HG02588 (cell line): ENCODE results near the gene DBNL.

Source experiments
- ATAC-seq: cut with Tn5 transposase; IDR thresholded peaks from one replicate; pipeline ENCODE4 v1.9.1; 2021; ENCODE audit warnings: mild to moderate bottlenecking, moderate library complexity; ENCODE audit not compliant: unreplicated experiment

The DBNL gene

DNA sequence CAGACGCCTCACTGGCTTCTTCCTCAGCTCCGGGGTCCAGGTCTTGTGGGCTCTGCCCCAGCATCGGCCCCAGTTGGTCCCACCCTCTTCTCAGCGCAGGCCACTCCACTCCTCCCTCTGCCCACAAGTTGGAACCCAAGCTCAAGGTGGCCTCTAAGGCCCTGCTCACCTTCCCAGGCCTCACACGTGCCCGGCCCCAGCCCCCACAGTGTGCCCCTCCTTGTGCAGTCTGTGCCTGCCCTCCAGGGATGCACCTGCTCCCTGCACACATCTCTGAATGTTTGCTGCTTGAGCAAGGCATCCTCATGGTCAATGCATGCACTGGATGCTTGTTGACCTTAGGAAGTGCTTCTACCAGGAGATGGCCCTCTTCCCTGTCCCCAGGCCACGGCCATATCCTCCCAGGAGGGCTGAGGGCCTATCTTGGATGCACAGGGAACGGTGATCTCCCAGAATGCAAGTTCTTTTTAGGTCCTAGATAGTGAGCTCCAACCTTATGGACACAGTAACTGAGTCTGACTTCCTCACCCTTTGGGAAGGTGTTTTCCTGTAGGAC lies 51.9 kb downstream of the DBNL start:
- no peak for ATAC-seq

DNA sequence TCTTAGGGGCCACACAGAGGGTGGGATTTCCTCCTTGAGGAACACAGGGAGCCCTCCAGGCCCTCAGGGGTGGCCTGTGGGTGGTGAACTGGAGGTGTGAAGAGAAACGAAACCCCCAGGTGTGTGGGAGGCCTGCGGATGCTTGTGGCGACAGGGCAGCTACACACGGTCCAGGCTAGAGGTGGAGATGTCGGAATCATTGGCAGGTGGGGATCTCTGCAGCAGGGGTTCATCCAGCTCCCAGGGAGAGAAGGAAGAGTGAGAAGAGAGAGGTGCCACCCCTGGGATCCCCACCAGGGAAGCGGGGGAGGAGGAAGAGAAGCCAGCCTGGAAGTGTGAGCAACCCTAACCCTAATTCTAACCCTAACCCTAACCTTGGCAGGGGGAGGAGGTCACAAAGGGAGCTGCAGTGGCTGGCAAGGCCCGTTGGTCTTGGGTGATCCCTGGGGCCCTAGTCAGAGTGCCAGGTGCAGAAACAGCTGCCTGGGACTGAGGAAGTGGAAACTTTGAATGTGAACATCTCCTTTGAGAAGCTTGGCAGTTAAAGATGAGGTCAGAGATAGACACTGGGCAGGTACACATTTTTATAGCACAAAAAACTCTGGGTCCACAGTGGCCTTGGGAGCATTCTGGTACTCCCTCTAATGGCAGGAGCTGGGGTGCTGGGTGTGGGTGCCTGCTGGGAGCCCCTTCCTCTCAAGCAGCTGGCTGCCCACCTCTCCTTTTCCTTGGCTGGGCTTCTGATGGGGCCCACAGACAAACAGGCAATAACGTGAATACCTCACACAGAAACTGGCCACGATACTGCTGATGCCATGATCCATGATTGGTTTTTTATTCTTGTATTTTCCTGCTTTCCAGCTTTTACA lies 52.8 kb downstream of the DBNL start:
- peak; percentile 62 for ATAC-seq

DNA sequence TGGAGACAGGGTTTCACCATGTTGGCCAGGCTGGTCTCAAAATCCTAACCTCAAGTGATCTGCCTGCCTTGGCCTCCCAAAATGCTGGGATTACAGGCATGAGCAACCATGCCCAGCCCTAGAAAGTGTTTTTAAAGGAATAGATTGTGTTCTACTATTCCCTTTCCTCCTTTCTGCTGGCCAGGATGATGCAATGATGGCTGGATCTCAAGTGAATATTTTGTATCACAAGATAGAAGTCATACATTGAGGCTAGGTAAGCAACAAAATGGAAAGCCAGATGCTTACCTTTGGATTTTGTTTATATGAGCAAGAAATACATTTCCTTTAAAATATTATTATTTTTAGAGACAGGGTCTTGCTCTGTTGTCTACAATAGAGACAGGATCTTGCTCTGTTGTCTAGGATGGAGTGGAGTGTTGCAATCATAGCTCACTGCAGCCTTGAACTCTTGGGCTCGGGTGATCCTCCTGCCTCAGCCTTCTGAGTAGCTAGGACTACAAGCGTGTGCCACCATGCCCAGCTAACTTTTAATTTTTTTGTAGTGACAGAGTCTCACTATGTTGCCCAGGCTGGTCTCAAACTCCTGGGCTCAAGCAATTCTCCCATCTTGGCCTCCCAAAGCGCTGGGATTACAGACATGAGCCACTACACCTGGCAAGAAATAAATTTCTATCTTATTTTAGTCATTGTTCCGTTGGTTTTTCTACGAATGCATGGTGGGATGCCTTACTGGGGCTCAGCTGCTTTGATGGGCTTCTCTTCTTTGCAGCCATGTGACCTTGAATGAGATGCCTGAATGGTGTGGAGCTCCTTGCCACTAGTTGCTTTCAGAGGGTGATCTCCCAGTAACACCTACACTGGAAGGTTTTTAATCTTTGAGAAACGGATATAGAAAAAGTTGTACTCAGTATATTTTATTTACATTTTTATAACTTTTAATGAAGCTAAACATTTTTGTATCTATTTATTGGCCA lies 53.9 kb downstream of the DBNL start:
- ATAC-seq: no peak

DNA sequence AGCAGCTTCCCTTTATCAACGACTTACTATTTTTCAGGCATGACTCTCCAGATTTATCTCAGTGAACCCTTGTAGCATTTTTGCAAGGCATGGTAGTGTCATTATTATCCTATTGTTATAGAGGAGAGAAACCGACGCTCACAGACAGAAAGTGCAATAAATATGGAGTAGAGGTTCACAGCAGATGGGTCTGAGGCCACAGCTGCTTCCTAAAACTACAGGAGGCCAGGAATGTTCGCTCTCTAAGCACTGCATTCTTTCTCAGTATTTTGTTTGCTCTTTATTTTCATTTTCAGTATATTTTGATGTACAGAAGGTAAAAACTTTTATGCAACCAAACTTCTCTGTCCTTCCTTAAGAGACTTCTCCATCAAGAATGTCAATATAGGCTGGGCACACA lies 55.2 kb downstream of the DBNL start:
- no peak for ATAC-seq

DNA sequence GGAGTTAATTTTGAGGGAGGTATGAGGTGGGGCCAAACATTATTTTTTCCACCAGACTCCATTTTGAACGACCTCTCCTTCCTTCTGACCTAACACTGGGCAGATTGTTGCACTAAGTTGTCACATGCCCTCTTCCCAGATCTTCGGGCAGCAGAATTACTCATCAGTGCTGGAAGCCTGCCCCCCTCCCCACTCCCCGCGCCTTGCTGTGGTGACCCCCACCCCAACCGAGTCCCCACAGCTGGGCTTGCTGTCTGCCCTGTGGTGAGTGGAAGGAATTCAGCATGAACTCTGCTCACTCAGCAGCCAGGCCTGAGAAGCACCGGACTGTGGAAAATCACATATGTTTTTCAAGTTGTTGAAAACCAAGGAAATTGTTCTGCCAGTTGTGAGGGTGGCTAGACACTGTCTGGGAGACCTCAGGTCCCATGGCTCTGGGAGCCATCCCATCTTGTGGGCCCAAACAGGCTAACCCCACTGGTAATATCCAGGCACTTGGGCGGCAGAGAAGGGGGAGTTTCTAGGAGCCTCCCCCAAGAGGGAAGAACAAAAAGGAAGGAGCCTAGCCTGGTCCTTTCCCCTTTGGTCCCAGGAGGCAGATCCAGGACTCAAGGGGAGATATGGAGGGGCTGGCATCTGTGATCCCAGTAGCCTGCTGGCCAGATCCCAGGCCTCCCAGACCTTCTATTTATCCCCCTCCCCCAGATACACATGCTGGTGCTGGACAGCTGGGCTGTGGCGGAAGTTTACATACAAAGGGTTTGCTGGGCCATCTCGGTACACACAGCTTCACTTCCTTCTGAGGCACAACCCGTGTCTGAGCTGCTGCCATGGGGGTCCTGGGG lies 56.2 kb downstream of the DBNL start:
- ATAC-seq: no peak

DNA sequence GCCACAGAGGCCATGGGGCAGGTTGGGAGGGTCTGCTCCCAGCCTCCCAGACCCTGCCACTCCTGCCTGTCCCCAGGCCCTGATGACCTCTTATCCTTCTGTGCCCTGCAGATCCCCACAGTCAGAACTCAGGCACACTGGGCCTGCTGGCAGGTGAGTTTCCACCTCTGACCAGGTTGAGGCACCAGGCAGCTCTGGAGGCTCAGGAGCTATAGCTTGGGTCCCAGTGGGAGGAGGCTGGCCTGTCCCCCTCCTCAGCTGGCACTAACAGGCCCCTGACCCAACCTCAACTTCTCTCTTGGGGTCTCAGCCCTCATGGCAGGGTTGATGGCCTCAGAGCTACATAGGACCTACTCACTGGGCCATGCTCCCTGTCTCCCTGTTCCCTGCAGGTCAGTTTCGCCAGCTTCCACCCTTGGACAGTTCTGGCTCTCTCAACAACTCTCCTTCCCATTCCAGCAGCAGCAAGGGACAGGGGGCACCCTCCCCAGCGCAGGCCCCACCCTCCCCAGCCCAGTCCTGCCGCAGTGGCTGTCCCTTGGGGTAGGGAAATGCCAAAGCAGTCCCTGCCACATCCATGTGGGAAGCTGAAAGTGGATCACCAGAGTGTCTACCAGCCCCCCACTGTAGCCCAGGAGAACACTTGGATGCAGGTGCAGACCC lies 56.9 kb downstream of the DBNL start:
- ATAC-seq: no peak

DNA sequence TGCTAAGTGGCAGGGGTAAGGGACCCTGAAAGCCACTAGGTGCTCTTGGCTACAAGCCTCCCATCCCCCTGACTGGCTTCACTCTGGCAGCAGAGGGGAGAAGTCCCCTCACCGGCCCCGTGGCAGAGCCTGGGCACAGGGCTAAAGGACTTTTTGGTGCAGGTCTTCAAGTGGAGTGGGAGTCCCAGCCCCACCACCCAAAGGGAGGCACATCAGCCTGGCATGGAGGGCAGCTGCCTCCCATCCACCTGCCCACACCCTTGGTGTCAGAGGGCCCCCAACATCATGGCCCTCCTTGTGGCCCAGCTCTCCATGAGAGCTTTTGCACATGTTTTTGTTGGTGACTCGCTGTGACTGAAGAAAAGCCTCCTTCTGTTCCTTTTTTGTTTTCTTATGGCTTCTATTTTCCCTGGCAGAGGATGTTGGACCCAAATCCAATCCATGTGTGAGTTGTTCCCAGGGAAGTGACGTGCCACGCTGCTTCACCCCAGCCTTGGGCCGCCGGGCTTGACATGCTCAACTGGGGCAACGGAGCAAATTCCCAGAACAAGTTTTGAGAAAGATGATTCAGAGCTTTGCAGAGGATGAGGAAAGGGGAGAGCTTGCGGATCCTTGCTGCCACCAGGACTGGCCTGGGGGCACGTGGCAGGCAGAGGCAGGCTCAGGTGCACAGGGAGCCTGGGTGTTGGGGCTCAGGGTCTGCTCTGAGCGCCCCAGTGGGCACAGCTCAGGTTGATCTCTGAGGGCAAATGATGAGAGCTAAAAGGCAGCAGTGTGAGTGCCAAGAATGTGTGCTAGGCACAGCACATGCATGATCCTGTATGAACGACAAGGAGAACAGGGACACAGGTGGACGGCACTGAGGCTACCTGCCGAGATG lies 57.7 kb downstream of the DBNL start:
- no peak for ATAC-seq

DNA sequence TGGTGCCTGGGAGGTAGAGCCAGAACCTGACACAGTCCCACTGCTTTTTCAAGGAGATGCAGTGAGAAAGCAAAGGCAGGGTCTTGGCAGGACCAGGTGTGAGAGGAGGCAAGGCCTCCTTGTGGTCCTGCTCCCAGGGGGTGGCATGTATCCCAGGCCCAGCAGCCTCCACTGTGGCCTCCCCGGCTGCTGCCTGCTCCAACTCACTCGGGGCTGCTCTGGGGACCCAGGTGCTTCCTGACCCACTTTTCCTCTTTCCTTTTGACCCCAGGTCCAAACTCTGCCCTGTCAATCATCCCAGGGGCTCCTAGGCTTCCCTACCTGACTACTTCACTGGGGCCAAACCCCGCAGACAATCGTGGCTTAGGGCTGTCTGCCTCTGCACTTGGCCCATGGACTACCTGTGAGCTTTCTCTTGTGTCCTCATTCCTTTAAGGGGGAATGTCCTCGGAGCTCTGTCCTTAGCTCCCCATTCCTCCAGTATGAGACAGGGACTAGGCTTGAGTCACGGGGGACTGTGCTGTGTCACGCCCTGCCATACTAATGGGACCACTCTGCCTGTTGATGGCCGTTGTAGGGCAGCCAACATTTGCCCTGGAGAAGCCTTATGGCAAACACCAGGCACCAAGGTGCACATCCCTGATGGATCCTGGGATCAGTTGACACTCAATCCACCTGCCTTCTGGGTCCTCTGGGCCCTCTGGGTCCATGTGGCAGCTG lies 58.5 kb downstream of the DBNL start:
- no peak for ATAC-seq

DNA sequence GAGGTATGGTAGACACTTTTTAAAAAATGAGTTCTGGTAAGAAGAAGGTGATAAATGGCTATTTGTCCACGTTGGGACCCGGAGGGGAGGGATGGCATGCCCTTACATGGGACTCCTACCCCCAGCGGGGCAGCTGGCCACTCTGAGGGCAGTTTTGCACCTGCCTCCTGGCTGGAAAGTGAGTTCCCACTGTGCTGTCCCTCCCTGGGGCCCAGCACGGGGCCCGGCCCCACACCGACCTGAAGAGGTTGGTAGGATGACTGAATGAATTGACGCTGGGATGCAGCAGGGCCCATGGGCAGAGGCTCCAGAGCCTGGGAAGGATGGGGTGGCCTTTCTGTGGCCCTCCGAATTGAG lies 59.0 kb downstream of the DBNL start:
- ATAC-seq: no peak

DNA sequence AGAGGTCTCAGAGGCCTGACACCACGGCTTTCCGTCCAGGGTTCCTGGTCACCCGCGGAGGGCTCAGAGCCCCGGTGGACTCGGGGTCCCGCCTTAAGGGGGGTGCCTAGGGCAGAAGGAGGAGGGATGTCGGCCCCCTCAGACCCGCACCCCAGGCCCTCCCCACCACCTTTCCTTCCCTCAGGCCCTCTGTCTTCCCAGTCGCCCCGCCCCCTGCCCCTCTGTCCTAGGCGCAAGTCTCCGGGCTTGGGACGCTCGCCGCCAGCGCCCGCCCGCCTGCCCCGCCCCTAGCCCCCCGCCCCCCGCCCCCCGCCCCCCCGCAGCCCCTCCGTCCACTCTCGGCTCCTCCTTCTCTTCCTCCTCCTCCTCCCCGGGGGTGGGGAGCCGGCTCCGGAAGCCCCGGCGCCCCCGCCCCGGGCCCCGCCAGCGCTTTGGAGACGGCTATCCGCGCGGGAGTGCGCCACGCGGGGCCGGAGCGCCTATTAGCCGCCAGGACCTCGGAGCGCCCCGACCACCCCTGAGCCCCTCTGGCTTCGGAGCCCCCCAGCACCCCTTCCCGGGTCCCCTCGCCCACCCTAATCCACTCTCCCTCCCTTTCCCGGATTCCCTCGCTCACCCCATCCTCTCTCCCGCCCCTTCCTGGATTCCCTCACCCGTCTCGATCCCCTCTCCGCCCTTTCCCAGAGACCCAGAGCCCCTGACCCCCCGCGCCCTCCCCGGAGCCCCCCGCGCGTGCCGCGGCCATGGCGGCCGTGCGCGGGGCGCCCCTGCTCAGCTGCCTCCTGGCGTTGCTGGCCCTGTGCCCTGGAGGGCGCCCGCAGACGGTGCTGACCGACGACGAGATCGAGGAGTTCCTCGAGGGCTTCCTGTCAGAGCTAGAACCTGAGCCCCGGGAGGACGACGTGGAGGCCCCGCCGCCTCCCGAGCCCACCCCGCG lies 59.7 kb downstream of the DBNL start, which contains the start of gene AEBP1:
Gene AEBP1, plus strand, starts transcription at position 423 of the 937 bp plus-strand sequence. Its CDS starts 321 bp downstream, at position 744.
- no peak for ATAC-seq

DNA sequence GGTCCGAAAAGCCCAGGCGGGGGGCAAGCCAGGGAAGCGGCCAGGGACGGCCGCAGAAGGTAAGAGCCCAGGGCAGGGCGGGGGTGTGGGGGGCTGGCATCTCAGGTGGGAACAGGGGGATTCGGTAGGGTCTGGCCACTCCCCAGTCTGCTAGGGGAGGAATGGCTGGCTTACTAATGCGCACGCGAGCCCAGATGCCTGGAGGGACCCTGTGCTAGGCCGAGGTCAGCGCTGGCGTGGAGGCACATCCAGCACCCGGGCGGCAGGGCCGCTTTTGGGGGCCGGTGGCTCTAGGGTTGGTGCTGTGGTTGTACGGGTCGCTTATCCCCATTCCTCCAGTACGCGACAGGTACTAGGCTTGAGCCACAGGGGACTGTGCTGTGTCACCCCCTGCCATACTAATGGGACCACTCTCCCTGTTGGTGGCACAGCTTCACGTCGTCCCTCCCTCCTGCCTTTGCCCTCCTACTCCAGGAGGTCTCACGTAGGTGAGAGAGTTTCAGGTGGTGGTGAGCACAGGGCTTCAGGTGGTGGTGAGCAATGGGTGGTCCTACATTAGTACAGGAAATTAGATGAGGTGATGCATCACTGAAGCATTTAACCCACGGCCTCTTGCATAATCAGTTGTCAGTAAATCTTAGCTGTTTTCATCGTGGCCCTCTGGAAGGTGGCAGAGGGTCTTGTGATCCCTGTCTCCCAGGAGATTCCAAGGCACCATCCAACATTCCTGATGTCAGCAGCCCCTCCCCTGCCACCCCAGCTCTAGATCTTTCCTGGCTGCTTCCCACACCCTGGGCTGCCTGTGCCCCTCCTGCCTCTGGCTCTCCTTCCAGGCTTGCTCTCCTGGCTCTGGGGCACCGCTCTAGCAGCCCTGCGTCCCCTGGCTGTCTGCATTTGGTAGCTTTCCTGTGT lies 60.6 kb downstream of the DBNL start:
- no peak for ATAC-seq

DNA sequence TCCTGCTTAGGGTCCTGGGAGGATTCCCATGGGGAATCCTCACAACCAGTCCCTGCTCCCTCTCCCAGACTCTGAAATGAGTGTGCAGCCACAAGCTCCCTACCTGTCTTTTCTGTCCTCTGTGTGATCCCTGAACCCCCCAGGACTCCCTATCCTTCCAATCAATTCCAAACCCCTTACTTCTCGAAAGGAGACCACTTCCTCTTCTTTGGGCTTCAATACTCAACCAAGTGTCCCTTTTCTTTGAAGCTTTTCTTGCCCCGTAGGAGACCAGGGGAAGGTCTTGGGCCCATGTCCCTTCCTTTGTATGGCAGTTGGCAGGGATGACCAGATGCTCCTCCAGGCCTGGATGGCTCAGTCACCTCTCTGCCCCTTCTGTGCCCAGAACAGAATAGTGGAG lies 61.3 kb downstream of the DBNL start:
- ATAC-seq: no peak

DNA sequence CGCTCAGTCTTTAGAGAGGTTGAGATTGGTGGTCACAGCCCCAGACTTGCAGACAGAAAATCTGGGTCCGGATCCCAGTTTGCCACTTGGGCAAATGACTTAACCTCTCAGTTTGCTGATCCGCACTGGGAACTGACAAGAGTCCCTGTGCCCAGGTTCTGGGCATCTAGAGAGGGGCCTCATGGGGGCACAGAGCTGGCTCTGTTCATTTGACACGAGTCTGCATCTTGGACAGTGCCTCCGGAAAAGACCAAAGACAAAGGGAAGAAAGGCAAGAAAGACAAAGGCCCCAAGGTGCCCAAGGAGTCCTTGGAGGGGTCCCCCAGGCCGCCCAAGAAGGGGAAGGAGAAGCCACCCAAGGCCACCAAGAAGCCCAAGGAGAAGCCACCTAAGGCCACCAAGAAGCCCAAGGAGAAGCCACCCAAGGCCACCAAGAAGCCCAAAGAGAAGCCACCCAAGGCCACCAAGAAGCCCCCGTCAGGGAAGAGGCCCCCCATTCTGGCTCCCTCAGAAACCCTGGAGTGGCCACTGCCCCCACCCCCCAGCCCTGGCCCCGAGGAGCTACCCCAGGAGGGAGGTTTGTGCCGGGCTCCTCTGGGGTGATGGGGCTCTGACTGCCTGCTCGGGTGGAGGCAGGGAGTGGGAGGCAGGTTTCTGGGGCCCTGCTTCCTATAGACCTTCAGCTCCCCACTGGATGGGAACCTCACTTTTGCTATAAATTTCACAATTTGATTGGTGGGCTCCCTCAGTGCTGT lies 62.0 kb downstream of the DBNL start:
- no peak for ATAC-seq

DNA sequence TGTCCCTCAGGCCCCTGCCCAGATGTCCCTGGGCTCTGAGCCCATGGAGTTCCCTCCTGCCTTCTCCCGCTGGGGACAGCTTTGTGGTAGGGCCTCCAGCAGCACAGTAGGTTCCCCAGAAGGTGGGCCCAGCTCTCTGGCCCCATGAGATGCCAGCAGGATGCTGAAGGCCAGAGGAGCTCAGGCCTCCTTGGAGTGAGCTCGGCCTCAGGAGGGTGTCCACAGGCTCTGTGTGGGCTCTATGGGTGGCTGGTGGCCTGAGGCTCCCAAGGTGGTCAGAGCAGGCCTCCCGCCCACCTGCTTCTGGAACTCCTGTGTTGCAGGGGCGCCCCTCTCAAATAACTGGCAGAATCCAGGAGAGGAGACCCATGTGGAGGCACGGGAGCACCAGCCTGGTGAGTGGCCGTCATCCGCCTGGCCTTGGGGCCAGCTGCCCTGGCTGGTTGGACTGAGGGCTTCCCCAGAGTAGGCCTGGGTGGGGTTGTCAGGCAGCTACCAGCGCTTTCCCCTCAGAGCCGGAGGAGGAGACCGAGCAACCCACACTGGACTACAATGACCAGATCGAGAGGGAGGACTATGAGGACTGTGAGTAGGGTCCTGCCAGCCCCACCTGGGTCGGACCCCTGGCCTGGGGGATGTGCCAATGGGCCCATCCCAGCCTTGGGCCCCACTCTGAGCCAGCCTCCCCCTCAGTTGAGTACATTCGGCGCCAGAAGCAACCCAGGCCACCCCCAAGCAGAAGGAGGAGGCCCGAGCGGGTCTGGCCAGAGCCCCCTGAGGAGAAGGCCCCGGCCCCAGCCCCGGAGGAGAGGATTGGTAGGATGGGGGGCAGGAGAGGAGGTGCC lies 62.8 kb downstream of the DBNL start:
- ATAC-seq: no peak
